GM12892 (cell line): ENCODE results near the gene NRXN3.

ENCODE experiments used
- POLR2A ChIP-seq: IDR thresholded peaks from 2 replicates; pipeline ENCODE4 v1.6.1; 2011; ENCODE audit warnings: low read depth, low read length, control low read depth
- POLR2AphosphoS5 ChIP-seq: IDR thresholded peaks from 2 replicates; pipeline ENCODE4 v1.6.1; 2011; ENCODE audit warnings: low read depth, low read length, control low read depth

DNA sequence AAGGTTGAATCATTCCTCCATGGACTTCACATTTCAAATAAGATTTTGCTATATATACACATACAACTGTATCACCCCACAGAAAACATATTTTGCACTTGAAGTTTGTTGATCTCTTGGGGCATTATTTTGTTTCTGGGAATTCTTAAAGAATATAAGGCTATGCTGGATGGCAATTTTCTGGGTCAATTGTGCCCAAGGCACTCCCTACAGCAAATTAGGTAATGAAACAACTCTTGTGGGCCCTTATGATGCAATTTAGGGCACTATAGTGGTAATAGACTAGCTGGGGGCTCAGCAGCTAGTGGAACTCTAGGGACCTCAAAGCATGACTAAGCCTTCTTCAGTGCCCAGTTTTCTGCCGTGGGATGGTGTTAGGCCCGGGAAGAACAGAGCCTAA is 444.4 kb downstream of the NRXN3 start:
- TF ChIP-seq POLR2AphosphoS5 (no peak), POLR2A (no peak)
